Thoracic aorta (tissue), 2 donors: ENCODE results near the gene UVRAG. TPM values are rescaled to one million over a fixed set of nuclear protein-coding genes. Genes with fewer than 3 reads are reported as not detected.

Experiments
- ATAC-seq: fragments of 150-250 bp; one replicate; pipeline ENCODE4 v1.8.0; 2017; ENCODE audit warnings: low read depth; ENCODE audit not compliant: insufficient number of reproducible peaks, low FRiP score
- DNase-seq: peaks from one replicate; pipeline ENCODE4 v3.0.0-alpha.2; 2020; ENCODE audit warnings: low spot score
- H3K27ac ChIP-seq, 2 donors: fragments of 200-600 bp; sonication (generic); 1 replicate in 1 of 2; 2 replicates in 1 of 2; pipeline ENCODE4 v1.5.1; 2016; ENCODE audit warnings: mild to moderate bottlenecking in 2 of 2, moderate library complexity in 2 of 2
- H3K27me3 ChIP-seq: fragments of 200-600 bp; sonication (generic); replicated peaks from 2 replicates; pipeline ENCODE4 v1.6.0; 2016; ENCODE audit warnings: mild to moderate bottlenecking; ENCODE audit not compliant: insufficient read depth
- H3K36me3 ChIP-seq: fragments of 200-600 bp; sonication (generic); one replicate; pipeline ENCODE4 v1.5.1; 2016
- H3K4me1 ChIP-seq, 2 donors: fragments of 200-600 bp; sonication (generic); 1 replicate in 1 of 2; 2 replicates in 1 of 2; pipeline versions ENCODE4 v1.5.1 to v1.6.0; 2016; ENCODE audit warnings: low read depth in 2 of 2, mild to moderate bottlenecking in 1 of 2; ENCODE audit not compliant: control insufficient read depth in 1 of 2
- H3K4me3 ChIP-seq: fragments of 200-600 bp; sonication (generic); 2 replicates; pipeline ENCODE4 v1.5.1; 2016; ENCODE audit warnings: mild to moderate bottlenecking
- H3K9me3 ChIP-seq: fragments of 200-600 bp; sonication (generic); 2 replicates; pipeline ENCODE4 v1.5.1; 2016
- CTCF ChIP-seq: fragments of 200-600 bp; sonication (generic); IDR thresholded peaks from one replicate; pipeline ENCODE4 v1.5.1; 2019; ENCODE audit warnings: antibody characterized with exemption
- total RNA-seq, 2 donors: library from RNA; depleted of rRNA; stranded (reverse); fragments of >200 nt; gene quantifications; one replicate each; pipeline versions ENCODE4 v1.1.0 to v1.2.3, GENCODE V29; 2016

Gene UVRAG
- total RNA-seq, 2 donors from 2014 or later, result 20.4 to 27.7 TPM

DNA sequence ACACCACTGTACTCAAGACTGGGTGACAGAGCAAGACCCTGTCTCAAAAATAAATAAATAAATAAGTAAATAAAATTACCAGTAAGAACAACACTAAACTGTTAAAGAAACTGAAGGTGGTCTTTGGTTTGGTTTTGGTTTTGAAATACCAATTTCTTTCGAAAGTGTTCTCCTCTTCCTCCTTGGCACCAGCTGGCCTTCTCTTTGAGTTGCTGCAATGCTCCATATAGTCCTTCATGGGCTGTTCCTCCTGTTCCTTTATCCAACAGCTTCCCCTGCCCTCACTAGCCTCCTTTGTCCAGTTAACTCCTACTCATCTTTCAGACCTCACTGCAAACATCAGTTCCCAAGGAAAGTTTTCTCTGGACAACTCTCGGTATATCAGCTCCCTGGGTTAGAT is 5.0 kb upstream of the UVRAG start:
- Histone ChIP-seq H3K27ac (no peak overlapping the region), H3K4me1 (peaks cover 0 to 10% of the 10 kb centered on the region in 2 donors), H3K4me3 (no peak overlapping the region), H3K36me3 (no peaks in the 10 kb centered on the region), H3K9me3 (no peaks in the 10 kb centered on the region), H3K27me3 (no peaks in the 10 kb centered on the region)
- DNase-seq (no peak), ATAC-seq (no peak)
- no peak for TF ChIP-seq CTCF

DNA sequence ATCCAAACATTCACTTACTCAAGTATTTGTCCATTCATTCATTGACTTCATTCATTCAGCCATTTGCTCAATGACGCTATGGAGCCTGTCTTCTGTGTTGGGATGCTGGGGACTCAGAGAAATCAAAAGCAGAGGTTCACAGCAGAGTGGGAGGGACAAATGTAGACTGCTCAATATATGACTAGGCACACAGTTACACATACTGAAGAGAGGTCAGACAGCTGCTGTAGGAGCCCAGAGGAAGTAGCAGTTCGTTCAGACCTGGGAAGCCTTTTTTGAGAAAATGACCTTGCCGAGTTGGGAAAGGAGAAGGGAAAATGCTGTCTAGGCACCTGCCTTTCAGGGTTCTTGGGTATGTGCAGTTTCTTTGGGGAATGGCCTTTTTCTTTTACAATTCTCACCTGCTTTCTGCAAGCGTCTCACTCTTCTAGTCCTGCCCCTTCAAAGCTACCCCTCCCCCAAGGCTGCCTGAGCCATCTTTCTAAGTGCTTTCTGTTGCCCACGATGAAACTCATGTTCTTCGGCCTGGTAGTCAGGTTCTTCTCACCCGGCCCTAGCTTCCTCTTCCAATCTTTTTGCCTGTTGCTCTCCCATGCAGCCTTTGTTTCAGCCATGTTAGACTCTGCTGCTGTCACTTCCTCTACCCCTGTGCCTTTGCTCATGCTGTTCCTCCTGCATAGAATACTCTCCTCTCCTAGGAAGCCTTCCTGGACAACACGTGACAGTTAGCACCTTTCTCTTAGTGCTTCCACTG is 4.2 kb upstream of the UVRAG start:
- Histone ChIP-seq H3K9me3 (no peaks in the 10 kb centered on the region), H3K27ac (no peak overlapping the region), H3K4me3 (no peak overlapping the region), H3K4me1 (peaks cover 0 to 10% of the 10 kb centered on the region in 2 donors), H3K36me3 (no peaks in the 10 kb centered on the region), H3K27me3 (no peaks in the 10 kb centered on the region)
- DNase-seq, result no peak
- no peak for ATAC-seq
- TF ChIP-seq CTCF, result no peak

DNA sequence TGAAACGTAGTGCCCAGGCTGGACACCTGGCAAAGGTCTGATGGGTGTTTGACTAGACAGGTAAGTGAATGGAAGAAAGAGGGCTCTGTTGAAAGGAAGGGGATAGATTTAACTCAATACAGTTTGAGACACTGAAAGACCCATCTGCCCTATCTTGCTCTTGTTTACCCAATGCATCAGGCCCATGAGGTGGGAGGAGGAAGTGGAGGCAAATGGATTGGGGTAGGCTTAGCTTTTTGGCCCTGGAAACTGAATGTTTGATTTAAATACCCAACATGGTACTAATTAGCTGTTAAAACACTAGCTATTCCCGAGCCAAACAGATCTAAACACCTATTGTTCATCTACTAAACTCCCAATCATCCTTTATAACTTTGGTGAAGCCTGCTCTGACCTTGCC is 3.5 kb upstream of the UVRAG start:
- no peak overlapping the region for H3K4me3 ChIP-seq
- H3K4me1 ChIP-seq, result peaks cover 4 to 16% of the 10 kb centered on the region in 2 donors
- no peak for DNase-seq
- TF ChIP-seq CTCF, result no peak
- no peak overlapping the region for H3K27ac ChIP-seq
- no peaks in the 10 kb centered on the region for H3K27me3 ChIP-seq
- no peaks in the 10 kb centered on the region for H3K36me3 ChIP-seq
- no peak for ATAC-seq
- no peaks in the 10 kb centered on the region for H3K9me3 ChIP-seq

DNA sequence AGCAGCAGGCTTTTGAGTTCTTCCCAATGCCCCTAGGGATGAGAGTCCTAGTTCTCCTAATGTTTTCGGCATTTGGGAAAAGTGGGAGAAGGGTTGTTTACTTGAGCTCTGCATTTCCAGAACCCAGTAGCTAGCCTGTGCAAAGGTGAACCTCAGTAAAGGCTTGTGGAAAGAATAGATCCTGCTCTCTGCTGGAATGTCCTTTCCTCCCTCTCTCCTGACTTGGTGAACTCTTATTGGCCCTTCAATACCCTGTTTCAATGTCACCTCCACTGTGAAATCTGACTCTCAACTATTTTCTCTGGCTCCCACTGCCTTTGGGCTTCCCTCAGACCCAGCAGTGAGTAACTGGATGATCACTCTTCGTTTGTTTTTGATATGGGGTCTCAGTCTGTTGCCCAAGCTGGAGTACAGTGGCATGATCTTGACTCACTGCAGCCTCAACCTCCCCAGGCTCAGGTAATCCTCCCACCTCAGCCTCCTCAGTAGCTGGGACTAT is 2.4 kb upstream of the UVRAG start:
- no peak for TF ChIP-seq CTCF
- no peak overlapping the region for H3K27ac ChIP-seq
- H3K4me3 ChIP-seq, result no peak overlapping the region
- no peaks in the 10 kb centered on the region for H3K36me3 ChIP-seq
- H3K4me1 ChIP-seq, result peaks cover 13 to 27% of the 10 kb centered on the region in 2 donors
- DNase-seq (no peak), ATAC-seq (no peak)
- H3K27me3 ChIP-seq, result no peaks in the 10 kb centered on the region
- H3K9me3 ChIP-seq, result no peaks in the 10 kb centered on the region

GRCh38 chr11:75813124-75813523 is 1.9 kb upstream of the UVRAG start:
- H3K27me3 ChIP-seq, result no peaks in the 10 kb centered on the region
- TF ChIP-seq CTCF, result no peak
- no peaks in the 10 kb centered on the region for H3K36me3 ChIP-seq
- peaks cover 14 to 32% of the 10 kb centered on the region in 2 donors for H3K4me1 ChIP-seq
- H3K9me3 ChIP-seq, result no peaks in the 10 kb centered on the region
- H3K27ac ChIP-seq, result no peak overlapping the region
- ATAC-seq (no peak), DNase-seq (no peak)
- H3K4me3 ChIP-seq, result no peak overlapping the region
